ENCODE measurements around the gene C2orf68.

Gene C2orf68

DNA sequence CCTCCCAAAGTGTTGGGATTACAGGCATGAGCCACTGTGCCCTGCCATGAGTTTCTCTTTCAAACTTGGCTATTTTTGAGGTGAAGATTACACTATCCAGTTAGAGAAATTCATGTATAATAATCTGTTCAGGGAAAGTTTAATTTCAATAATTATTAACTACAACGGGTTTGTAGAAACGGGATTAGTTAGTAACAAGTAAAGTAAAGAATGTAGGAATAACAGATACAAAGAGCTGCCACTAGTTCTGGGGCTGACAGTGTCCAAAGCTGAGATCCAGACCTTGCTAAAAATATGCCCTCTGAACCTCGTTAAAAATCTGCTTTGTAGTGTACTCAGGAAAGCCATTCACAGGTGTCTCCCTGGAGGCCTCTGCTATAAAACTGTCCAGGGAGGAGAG lies 39.2 kb upstream of the C2orf68 start:
- Histone ChIP-seq H3K79me2 (ENCODE audit: control insufficient read depth, insufficient read depth, low read length, unreplicated experiment) (no peaks in the 10 kb centered on the region), H3K4me1 (ENCODE audit: control insufficient read depth, insufficient read depth, low read length, unreplicated experiment) (peaks cover 38% of the 10 kb centered on the region), H2AFZ (ENCODE audit: low read length, unreplicated experiment) (no peak overlapping the region), H3K27me3 (ENCODE audit: insufficient read depth, low read length) (no peaks in the 10 kb centered on the region), H3K4me3 (ENCODE audit: low read depth, low read length) (no peak overlapping the region), H3K27ac (ENCODE audit: low read depth, low read length) (no peak overlapping the region), H3K36me3 (ENCODE audit: insufficient read depth, low read length) (peaks cover 34% of the 10 kb centered on the region)

DNA sequence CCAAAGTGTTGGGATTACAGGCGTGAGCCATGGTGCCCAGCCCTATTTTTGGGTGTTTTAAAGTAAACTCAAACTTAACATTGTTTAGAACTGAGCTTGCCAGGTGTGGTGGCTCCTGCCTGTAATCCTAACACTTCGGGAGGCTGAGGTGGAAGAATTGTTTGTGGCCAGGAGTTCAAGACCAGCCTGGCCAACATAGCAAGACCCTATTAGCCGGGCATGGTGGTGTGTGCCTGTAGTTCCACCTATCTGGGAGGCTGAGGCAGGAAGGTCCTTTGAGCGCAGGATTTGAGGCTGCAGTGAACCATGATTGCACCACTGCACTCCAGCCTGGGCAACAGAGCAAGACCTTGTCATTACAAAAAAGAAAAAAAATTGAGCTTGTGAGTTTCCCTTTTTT lies 38.6 kb upstream of the C2orf68 start:
- H3K4me1 ChIP-seq (ENCODE audit: control insufficient read depth, insufficient read depth, low read length, unreplicated experiment): peaks cover 31% of the 10 kb centered on the region
- peaks cover 38% of the 10 kb centered on the region for H3K36me3 ChIP-seq (ENCODE audit: insufficient read depth, low read length)

DNA sequence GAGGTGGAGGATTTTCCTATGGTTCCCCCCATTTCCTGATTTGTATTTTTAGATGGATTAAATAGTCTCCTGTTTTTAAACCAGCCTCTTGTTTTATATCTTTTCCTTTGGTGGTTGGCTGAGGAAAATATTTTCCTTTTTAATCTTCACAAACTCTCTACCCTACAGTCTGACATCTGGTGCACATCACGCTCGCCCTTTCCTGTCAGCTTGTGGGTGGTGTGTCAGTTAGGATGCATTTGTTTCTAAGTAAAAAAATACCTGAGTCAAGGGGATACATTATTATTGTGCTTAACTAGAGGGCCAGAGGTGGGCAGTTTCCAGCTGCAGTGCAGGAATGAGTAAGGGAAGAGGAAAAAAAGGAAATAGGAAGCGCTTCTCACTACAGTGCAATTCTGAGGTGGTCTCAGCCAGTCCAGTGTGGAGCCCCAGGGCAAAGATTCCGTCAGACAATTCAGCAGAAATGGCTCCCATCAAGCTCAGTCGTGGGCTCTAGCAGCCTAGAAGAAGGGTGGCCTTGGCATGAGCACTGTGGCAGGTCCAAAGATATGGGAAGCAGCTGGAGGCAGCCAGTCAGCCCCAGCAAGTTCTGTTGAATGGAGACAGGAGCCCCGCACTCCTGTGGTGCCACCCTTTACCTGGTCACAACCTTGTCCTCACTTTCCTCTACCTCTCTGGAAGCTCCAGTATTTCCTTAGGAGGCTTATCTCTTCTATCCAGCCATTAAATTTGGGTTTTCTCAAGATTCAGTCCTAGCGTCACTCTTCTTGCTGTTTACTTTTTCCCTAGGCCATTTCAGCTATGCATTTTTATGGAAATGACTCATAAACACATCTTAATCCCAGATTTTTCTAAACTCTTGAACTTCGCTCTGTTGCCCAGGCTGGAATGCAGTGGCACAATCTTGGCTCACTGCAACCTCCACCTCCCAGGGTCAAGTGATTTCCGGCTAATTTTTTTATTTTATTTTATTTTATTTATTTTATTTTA lies 37.6 kb upstream of the C2orf68 start:
- Histone ChIP-seq H3K27ac (ENCODE audit: low read depth, low read length) (peak overlapping the region; percentile 91), H2AFZ (ENCODE audit: low read length, unreplicated experiment) (no peak overlapping the region), H3K4me3 (ENCODE audit: low read depth, low read length) (no peak overlapping the region), H3K27me3 (ENCODE audit: insufficient read depth, low read length) (no peaks in the 10 kb centered on the region), H3K79me2 (ENCODE audit: control insufficient read depth, insufficient read depth, low read length, unreplicated experiment) (no peaks in the 10 kb centered on the region), H3K36me3 (ENCODE audit: insufficient read depth, low read length) (peaks cover 38% of the 10 kb centered on the region), H3K4me1 (ENCODE audit: control insufficient read depth, insufficient read depth, low read length, unreplicated experiment) (peaks cover 30% of the 10 kb centered on the region)

More for the DNA sequence above, 38.6 kb upstream of the C2orf68 start:
- Histone ChIP-seq H3K27ac (ENCODE audit: low read depth, low read length) (0 out of 2 replicates have a peak overlapping the region, but pooled peaks have one; percentile 22), H3K4me3 (ENCODE audit: low read depth, low read length) (no peak overlapping the region), H3K79me2 (ENCODE audit: control insufficient read depth, insufficient read depth, low read length, unreplicated experiment) (no peaks in the 10 kb centered on the region), H3K27me3 (ENCODE audit: insufficient read depth, low read length) (no peaks in the 10 kb centered on the region), H2AFZ (ENCODE audit: low read length, unreplicated experiment) (no peak overlapping the region)

DNA sequence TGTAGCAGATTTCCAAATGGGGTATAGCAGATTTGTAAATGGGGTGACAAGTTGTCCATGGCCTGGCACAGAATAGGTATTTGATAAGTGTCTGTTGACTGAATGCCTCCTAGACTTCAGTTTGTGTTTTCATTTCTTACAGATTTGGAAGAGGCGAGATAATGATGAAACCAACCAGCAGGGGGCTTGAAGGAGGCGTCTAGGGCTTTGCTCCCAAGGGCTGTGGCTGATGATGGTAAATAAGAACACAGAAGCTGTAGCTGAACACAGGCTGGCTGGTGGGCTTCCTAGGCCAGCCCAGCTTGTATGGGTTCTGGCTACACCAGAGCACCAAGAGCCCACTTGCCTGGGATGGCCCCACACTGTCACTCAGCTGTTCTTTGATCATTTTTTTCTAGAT lies 36.8 kb upstream of the C2orf68 start:
- no peaks in the 10 kb centered on the region for H3K79me2 ChIP-seq (ENCODE audit: control insufficient read depth, insufficient read depth, low read length, unreplicated experiment)
- no peaks in the 10 kb centered on the region for H3K27me3 ChIP-seq (ENCODE audit: insufficient read depth, low read length)
- no peak overlapping the region for H2AFZ ChIP-seq (ENCODE audit: low read length, unreplicated experiment)
- peak overlapping the region; percentile 91 for H3K27ac ChIP-seq (ENCODE audit: low read depth, low read length)
- H3K36me3 ChIP-seq (ENCODE audit: insufficient read depth, low read length): peaks cover 35% of the 10 kb centered on the region
- H3K4me3 ChIP-seq (ENCODE audit: low read depth, low read length): no peak overlapping the region
- H3K4me1 ChIP-seq (ENCODE audit: control insufficient read depth, insufficient read depth, low read length, unreplicated experiment): peaks cover 30% of the 10 kb centered on the region

DNA sequence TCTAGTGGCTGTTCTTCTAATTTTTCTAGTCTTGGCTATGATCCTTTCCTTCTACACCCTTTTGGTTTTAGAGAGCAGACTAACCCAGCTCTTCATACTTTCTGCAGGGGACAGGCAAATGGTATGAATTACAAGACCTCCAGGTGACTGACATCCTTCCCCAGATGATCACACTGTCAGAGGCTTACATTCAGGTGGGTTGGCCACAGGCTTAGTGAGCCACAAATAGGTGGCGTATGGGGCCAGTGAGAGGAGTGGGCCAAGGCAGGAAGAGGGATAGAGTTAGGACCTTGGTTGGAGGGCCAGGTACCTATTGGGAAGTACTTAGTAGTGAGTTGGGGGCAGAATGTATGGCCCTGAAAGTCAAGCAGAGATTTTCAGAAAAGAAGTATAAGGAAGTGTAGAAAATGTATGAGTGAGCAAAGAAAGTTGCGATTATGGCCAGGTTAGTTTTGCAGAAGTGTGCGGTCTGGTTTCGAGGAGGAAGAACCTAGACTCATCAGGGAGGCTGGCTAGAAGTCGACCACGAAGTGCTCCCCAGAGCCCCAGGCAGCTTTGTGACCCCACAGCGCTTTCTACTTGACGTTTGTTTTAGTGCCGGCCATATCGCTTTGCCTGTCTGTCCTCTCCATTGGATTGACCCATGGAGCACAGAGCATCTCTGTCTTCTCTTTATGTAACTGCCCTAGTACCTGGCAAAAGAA lies 36.1 kb upstream of the C2orf68 start:
- no peak overlapping the region for H2AFZ ChIP-seq (ENCODE audit: low read length, unreplicated experiment)
- H3K36me3 ChIP-seq (ENCODE audit: insufficient read depth, low read length): peaks cover 35% of the 10 kb centered on the region
- peaks cover 27% of the 10 kb centered on the region for H3K4me1 ChIP-seq (ENCODE audit: control insufficient read depth, insufficient read depth, low read length, unreplicated experiment)
- H3K79me2 ChIP-seq (ENCODE audit: control insufficient read depth, insufficient read depth, low read length, unreplicated experiment): no peaks in the 10 kb centered on the region
- H3K4me3 ChIP-seq (ENCODE audit: low read depth, low read length): no peak overlapping the region
- H3K27me3 ChIP-seq (ENCODE audit: insufficient read depth, low read length): no peaks in the 10 kb centered on the region
- peak overlapping the region; percentile 21; the same call in 1 of the 2 replicates for H3K27ac ChIP-seq (ENCODE audit: low read depth, low read length)

DNA sequence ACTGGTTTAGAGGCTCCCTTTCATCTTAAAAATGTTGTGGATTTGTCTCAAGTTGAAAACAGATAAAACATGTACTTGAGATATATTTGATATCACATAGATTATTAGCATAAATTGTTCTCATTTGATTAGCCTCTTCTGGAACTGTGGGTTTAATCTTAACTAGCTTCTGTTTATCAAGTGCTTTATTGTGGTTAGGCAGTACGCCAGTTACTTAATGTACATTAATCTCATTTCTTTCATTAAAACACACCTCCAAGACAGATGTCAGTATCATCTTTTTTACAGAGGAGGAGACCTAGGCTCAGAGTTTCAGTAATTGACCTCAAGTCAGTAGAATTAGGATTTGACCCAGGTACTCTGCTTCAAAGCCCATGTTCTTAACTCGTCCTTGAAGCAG lies 34.3 kb upstream of the C2orf68 start:
- Histone ChIP-seq H2AFZ (ENCODE audit: low read length, unreplicated experiment) (no peak overlapping the region), H3K4me1 (ENCODE audit: control insufficient read depth, insufficient read depth, low read length, unreplicated experiment) (peaks cover 20% of the 10 kb centered on the region), H3K27me3 (ENCODE audit: insufficient read depth, low read length) (no peaks in the 10 kb centered on the region), H3K79me2 (ENCODE audit: control insufficient read depth, insufficient read depth, low read length, unreplicated experiment) (no peaks in the 10 kb centered on the region), H3K4me3 (ENCODE audit: low read depth, low read length) (no peak overlapping the region), H3K27ac (ENCODE audit: low read depth, low read length) (no peak overlapping the region), H3K36me3 (ENCODE audit: insufficient read depth, low read length) (peaks cover 45% of the 10 kb centered on the region)

DNA sequence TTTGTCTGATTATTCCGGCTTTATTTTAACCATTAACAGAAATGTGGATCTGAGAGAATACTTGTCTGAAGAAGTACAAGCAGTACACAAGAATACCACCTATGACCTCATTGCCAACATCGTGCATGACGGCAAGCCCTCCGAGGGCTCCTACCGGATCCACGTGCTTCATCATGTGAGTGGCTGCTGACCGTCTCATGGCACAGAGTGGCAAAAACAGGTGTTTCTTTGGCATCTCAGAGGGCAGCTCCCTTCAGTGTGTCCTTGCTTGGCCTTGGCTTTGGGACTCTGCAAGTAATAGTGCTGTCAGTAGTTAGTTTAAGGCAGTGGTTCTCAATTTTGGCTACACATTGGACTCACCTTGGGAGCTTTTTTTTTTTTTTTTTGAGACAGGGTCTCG lies 33.0 kb upstream of the C2orf68 start:
- Histone ChIP-seq H3K4me3 (ENCODE audit: low read depth, low read length) (no peak overlapping the region), H2AFZ (ENCODE audit: low read length, unreplicated experiment) (no peak overlapping the region), H3K4me1 (ENCODE audit: control insufficient read depth, insufficient read depth, low read length, unreplicated experiment) (peaks cover 16% of the 10 kb centered on the region), H3K27ac (ENCODE audit: low read depth, low read length) (no peak overlapping the region), H3K36me3 (ENCODE audit: insufficient read depth, low read length) (peaks cover 45% of the 10 kb centered on the region), H3K27me3 (ENCODE audit: insufficient read depth, low read length) (no peaks in the 10 kb centered on the region), H3K79me2 (ENCODE audit: control insufficient read depth, insufficient read depth, low read length, unreplicated experiment) (no peaks in the 10 kb centered on the region)

DNA sequence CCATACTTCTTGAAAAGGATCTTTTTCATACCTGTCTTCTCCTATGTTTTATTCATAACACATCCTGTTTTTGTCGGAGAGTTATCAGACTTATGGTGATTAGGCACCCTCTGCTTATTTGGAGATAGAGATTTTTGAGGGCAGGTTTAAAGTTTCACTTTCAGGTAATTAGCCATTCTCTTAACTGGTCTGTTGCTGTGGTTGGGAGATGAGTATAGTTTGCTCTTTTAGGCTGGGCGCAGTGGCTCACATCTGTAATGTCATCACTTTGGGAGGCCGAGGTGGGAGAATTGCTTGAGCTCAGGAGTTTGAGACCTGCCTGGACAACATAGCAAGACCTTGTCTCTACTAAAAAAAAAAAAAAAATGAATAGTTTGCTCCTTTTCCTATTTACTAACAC lies 30.9 kb upstream of the C2orf68 start:
- Histone ChIP-seq H3K4me3 (ENCODE audit: low read depth, low read length) (no peak overlapping the region), H2AFZ (ENCODE audit: low read length, unreplicated experiment) (no peak overlapping the region), H3K27ac (ENCODE audit: low read depth, low read length) (no peak overlapping the region), H3K27me3 (ENCODE audit: insufficient read depth, low read length) (no peaks in the 10 kb centered on the region), H3K79me2 (ENCODE audit: control insufficient read depth, insufficient read depth, low read length, unreplicated experiment) (no peaks in the 10 kb centered on the region), H3K4me1 (ENCODE audit: control insufficient read depth, insufficient read depth, low read length, unreplicated experiment) (no peaks in the 10 kb centered on the region), H3K36me3 (ENCODE audit: insufficient read depth, low read length) (peaks cover 46% of the 10 kb centered on the region)

DNA sequence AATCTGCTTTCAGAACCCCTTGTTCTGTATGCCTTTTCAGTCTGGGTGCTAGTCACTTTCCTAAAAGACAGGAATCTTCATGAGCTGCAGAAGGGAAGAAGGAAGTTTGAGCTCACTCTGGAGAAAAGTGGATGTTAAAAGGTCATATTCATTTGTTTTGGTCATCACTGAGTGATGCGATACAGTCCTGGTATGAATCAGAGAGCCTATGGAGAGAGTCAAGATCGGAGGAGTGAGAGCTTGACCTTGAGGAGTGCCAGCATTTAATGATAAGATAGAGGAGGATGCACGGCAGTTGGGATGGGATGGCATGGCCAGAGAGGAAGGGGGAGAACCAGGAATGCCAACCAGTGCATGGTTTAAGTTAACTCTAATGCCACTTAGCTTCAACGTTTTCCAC lies 23.8 kb upstream of the C2orf68 start:
- Histone ChIP-seq H3K79me2 (ENCODE audit: control insufficient read depth, insufficient read depth, low read length, unreplicated experiment) (peaks cover 9% of the 10 kb centered on the region), H3K36me3 (ENCODE audit: insufficient read depth, low read length) (peaks cover 23% of the 10 kb centered on the region), H3K27ac (ENCODE audit: low read depth, low read length) (peak overlapping the region; percentile 13; the same call in 1 of the 2 replicates), H3K4me3 (ENCODE audit: low read depth, low read length) (no peak overlapping the region), H2AFZ (ENCODE audit: low read length, unreplicated experiment) (no peak overlapping the region), H3K27me3 (ENCODE audit: insufficient read depth, low read length) (no peaks in the 10 kb centered on the region), H3K4me1 (ENCODE audit: control insufficient read depth, insufficient read depth, low read length, unreplicated experiment) (peaks cover 5% of the 10 kb centered on the region)

DNA sequence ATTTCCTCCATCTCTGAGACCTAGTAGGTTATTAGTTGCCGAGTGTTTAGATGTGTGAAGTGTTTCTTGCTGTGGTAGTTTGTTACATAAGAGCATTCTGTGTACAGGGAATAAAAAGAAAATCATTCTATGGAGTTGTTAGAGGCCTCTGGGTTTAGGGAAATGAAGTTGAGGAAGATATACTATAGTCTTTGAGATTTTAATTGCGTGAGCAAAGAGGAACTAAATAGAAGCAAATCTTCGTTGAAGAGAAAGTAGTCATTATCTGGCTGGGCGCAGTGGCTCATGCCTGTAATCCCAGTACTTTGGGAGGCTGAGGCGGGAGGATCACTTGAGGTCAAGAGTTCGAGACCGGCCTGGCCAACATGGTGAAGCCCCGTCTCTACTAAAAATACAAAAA lies 23.1 kb upstream of the C2orf68 start:
- H2AFZ ChIP-seq (ENCODE audit: low read length, unreplicated experiment): no peak overlapping the region
- no peak overlapping the region for H3K4me3 ChIP-seq (ENCODE audit: low read depth, low read length)
- H3K4me1 ChIP-seq (ENCODE audit: control insufficient read depth, insufficient read depth, low read length, unreplicated experiment): peaks cover 5% of the 10 kb centered on the region
- H3K79me2 ChIP-seq (ENCODE audit: control insufficient read depth, insufficient read depth, low read length, unreplicated experiment): peaks cover 9% of the 10 kb centered on the region
- peaks cover 29% of the 10 kb centered on the region for H3K36me3 ChIP-seq (ENCODE audit: insufficient read depth, low read length)
- H3K27ac ChIP-seq (ENCODE audit: low read depth, low read length): no peak overlapping the region
- no peaks in the 10 kb centered on the region for H3K27me3 ChIP-seq (ENCODE audit: insufficient read depth, low read length)
